ENCODE results near the gene TBK1.

TBK1 gene

GRCh38 chr12:64550755-64551154, 98.8 kb downstream of the TBK1 start:
- DNase-seq = no peak

GRCh38 chr12:64551676-64552075, 99.8 kb downstream of the TBK1 start:
- no peak for DNase-seq

Measured in COR-L47 (cell line).